HCT116 (cell line): Measurements from ENCODE around the gene KHDRBS1. TPM values are rescaled to one million over a fixed set of nuclear protein-coding genes. Genes with fewer than 3 reads are reported as not detected.

Experiments used
- ATAC-seq: fragments of 200-7000 bp; cut with Tn5 transposase; 2 replicates; pipeline ENCODE4 v1.9.1; 2020; ENCODE audit warnings: mild to moderate bottlenecking, moderate library complexity
- Bru-seq: library from RNA; stranded (reverse); fragments of 400-500 nt; gene quantifications from one replicate; lab custom pipeline; 2021; lab: Mats Ljungman, UMichigan
- BruChase-seq, 2 experiments: library from RNA; stranded (reverse); fragments of 400-500 nt; gene quantifications; one replicate each; lab custom pipeline; 2021; lab: Mats Ljungman, UMichigan
- BruUV-seq: library from RNA; stranded (reverse); fragments of 400-500 nt; replicated peaks from 2 replicates; lab custom pipeline; 2021; lab: Mats Ljungman, UMichigan
- CTCF ChIA-PET: fragments of 300-600 bp; sonication (Branson Sonifier 250); formaldehyde crosslinking; loops from one replicate; lab custom pipeline; 2021; ENCODE audit warnings: antibody characterized with exemption; lab: Charles Lee
- POLR2A ChIA-PET: fragments of 300-600, 350-600 bp; sonication (Branson Sonifier 250); formaldehyde crosslinking; loops from one replicate; lab custom pipeline; 2021; ENCODE audit warnings: antibody characterized with exemption; lab: Charles Lee
- RAD21 ChIA-PET, 2 experiments: fragments of 300-600 bp; sonication (Branson Sonifier 250); formaldehyde crosslinking; loops; one replicate each; lab custom pipeline; 2023; ENCODE audit warnings: low total read pairs in 2 of 2; ENCODE audit not compliant: uncharacterized antibody in 2 of 2, unreplicated experiment in 2 of 2, low non-redundant PET in 1 of 2; lab: Charles Lee
- DNase-seq: peaks from one replicate; pipeline ENCODE4 v3.0.0-alpha.2; 2010; ENCODE audit warnings: low read depth, low spot score
- H2AFZ ChIP-seq: fragments of 200-600 bp; shearing (Covaris generic), sonication (generic); 2 replicates; pipeline ENCODE4 v1.6.1; 2017; ENCODE audit warnings: low read depth, mixed run types, mixed read lengths, antibody characterized with exemption, low read length; ENCODE audit not compliant: poor library complexity, severe bottlenecking
- H3K27ac ChIP-seq: 2 replicates; pipeline ENCODE4 v1.5.1; 2012; ENCODE audit warnings: low read depth, low read length
- H3K27me3 ChIP-seq: fragments of 200-600 bp; sonication (generic); 2 replicates; pipeline ENCODE4 v1.6.1; 2016; ENCODE audit warnings: mixed run types, low read length, mixed read lengths; ENCODE audit not compliant: insufficient read depth
- H3K36me3 ChIP-seq, 2 experiments: fragments of 200-500 bp in 1 of 2; fragments of 200-600 bp in 1 of 2; sonication (Bioruptor generic) in 1 of 2; sonication (generic) in 1 of 2; 2 replicates each; pipeline versions ENCODE4 v1.5.1 to v1.6.1; 2014 to 2016; ENCODE audit warnings: low read length in 2 of 2, inconsistent platforms in 1 of 2, mixed read lengths in 1 of 2, mixed run types in 1 of 2; ENCODE audit not compliant: insufficient read depth in 2 of 2, control insufficient read depth in 1 of 2
- H3K4me1 ChIP-seq, 2 experiments: fragments of 200-600 bp in 1 of 2; sonication (generic) in 1 of 2; 2 replicates each; pipeline versions ENCODE4 v1.5.1 to v1.6.1; 2012 to 2017; ENCODE audit warnings: low read length in 2 of 2, inconsistent platforms in 1 of 2, mild to moderate bottlenecking in 1 of 2, mixed read lengths in 1 of 2, mixed run types in 1 of 2, moderate library complexity in 1 of 2; ENCODE audit not compliant: insufficient read depth in 2 of 2, control insufficient read depth in 1 of 2
- H3K4me2 ChIP-seq: fragments of 200-600 bp; sonication (generic); 2 replicates; pipeline ENCODE4 v1.6.1; 2017; ENCODE audit warnings: mixed run types, low read length, mixed read lengths
- H3K4me3 ChIP-seq, 2 experiments: fragments of 200-600 bp in 1 of 2; sonication (generic) in 1 of 2; replicated peaks in 1 of 2; 2 replicates each; pipeline ENCODE4 v1.5.1; 2011 to 2016; ENCODE audit warnings: low read length in 2 of 2, control low read depth in 1 of 2, low read depth in 1 of 2, mild to moderate bottlenecking in 1 of 2, mixed read lengths in 1 of 2, mixed run types in 1 of 2
- H3K79me2 ChIP-seq: fragments of 200-600 bp; sonication (generic); 2 replicates; pipeline ENCODE4 v1.6.1; 2017; ENCODE audit warnings: mild to moderate bottlenecking, mixed run types, low read length, moderate library complexity, mixed read lengths; ENCODE audit not compliant: insufficient read depth
- H3K9ac ChIP-seq: fragments of 200-600 bp; sonication (generic); 2 replicates; pipeline ENCODE4 v1.6.1; 2016; ENCODE audit warnings: low read length, mixed read lengths
- H3K9me2 ChIP-seq: fragments of 200-600 bp; sonication (generic), shearing (Covaris generic); 2 replicates; pipeline ENCODE4 v1.6.1; 2017; ENCODE audit warnings: mixed run types, mild to moderate bottlenecking, moderate library complexity; ENCODE audit not compliant: insufficient read depth
- H3K9me3 ChIP-seq, 2 experiments: fragments of 200-500 bp in 1 of 2; fragments of 200-600 bp in 1 of 2; sonication (Bioruptor generic) in 1 of 2; sonication (generic) in 1 of 2; 2 replicates each; pipeline ENCODE4 v1.6.1; 2014 to 2017; ENCODE audit warnings: low read length in 2 of 2, mixed read lengths in 2 of 2, inconsistent platforms in 1 of 2, low read depth in 1 of 2, mild to moderate bottlenecking in 1 of 2, mixed run types in 1 of 2, moderate library complexity in 1 of 2; ENCODE audit not compliant: control insufficient read depth in 1 of 2, insufficient read depth in 1 of 2
- H4K20me1 ChIP-seq: fragments of 200-600 bp; sonication (generic), shearing (Covaris generic); 2 replicates; pipeline ENCODE4 v1.6.1; 2017; ENCODE audit warnings: mixed run types, mild to moderate bottlenecking, moderate library complexity; ENCODE audit not compliant: insufficient read depth
- ATF3 ChIP-seq: IDR thresholded peaks from 2 replicates; pipeline ENCODE4 v1.6.1; 2012
- CBX3 ChIP-seq: IDR thresholded peaks from 2 replicates; pipeline ENCODE4 v1.6.1; 2012; ENCODE audit warnings: low read depth
- CTCF ChIP-seq, 3 experiments: fragments of 200-600 bp in 1 of 3; sonication (generic) in 1 of 3; IDR thresholded peaks in 2 of 3; conservative IDR thresholded peaks in 1 of 3; 2 replicates each; pipeline ENCODE4 v1.5.1; 2012 to 2017; ENCODE audit warnings: low read depth in 2 of 3, low read length in 2 of 3, antibody characterized with exemption in 1 of 3, borderline replicate concordance in 1 of 3, control low read depth in 1 of 3, mild to moderate bottlenecking in 1 of 3, mixed read lengths in 1 of 3, mixed run types in 1 of 3, moderate library complexity in 1 of 3; ENCODE audit not compliant: insufficient read depth in 1 of 3
- EGR1 ChIP-seq: IDR thresholded peaks from 2 replicates; pipeline ENCODE4 v1.6.1; 2012; ENCODE audit warnings: low read depth
- ELF1 ChIP-seq: IDR thresholded peaks from 2 replicates; pipeline ENCODE4 v1.6.1; 2012; ENCODE audit warnings: low read depth, borderline replicate concordance
- EZH2 ChIP-seq: fragments of 200-600 bp; sonication (generic); IDR thresholded peaks from 2 replicates; pipeline ENCODE4 v1.6.1; 2017; ENCODE audit warnings: antibody characterized with exemption, mixed run types
- FOSL1 ChIP-seq: IDR thresholded peaks from 2 replicates; pipeline ENCODE4 v1.6.1; 2012; ENCODE audit warnings: low read depth
- JUND ChIP-seq: IDR thresholded peaks from 2 replicates; pipeline ENCODE4 v1.6.1; 2012
- POLR2A ChIP-seq: IDR thresholded peaks from 2 replicates; pipeline ENCODE4 v1.7.0; 2011; ENCODE audit warnings: borderline replicate concordance; ENCODE audit not compliant: insufficient read depth, insufficient read length; ENCODE audit errors: extremely low read depth
- RAD21 ChIP-seq: IDR thresholded peaks from 2 replicates; pipeline ENCODE4 v1.6.1; 2012; ENCODE audit warnings: low read depth, mild to moderate bottlenecking
- TCF7L2 ChIP-seq: IDR thresholded peaks from 2 replicates; pipeline ENCODE4 v1.7.0; 2011; ENCODE audit warnings: borderline replicate concordance, inconsistent platforms; ENCODE audit not compliant: insufficient read depth, insufficient read length; ENCODE audit errors: extremely low read depth
- YY1 ChIP-seq: IDR thresholded peaks from 2 replicates; pipeline ENCODE4 v1.6.1; 2011; ENCODE audit warnings: low read length, low read depth, moderate library complexity, mild to moderate bottlenecking; ENCODE audit not compliant: insufficient replicate concordance; ENCODE audit errors: extremely low read depth
- ZBTB33 ChIP-seq: IDR thresholded peaks from 2 replicates; pipeline ENCODE4 v1.6.1; 2011; ENCODE audit warnings: mild to moderate bottlenecking, low read length, moderate library complexity; ENCODE audit not compliant: insufficient replicate concordance; ENCODE audit errors: extremely low read depth
- ZFX ChIP-seq: fragments of 450-650 bp; IDR thresholded peaks from 2 replicates; pipeline ENCODE4 v1.6.1; 2017
- ZNF274 ChIP-seq: fragments of 200-500 bp; sonication (Bioruptor generic); IDR thresholded peaks from 2 replicates; pipeline ENCODE4 v1.6.1; 2014; ENCODE audit warnings: mild to moderate bottlenecking, low read depth, low read length, inconsistent platforms
- intact Hi-C: fragments of 100-400 bp; cut with micrococcal nuclease; formaldehyde crosslinking; loops from 2 replicates; pipeline ENCODE4 v1.10.0; 2022
- long read RNA-seq: library from polyadenylated mRNA; unstranded; transcript quantifications from one replicate; pipeline ENCODE4 v2.0.0, GENCODE V29; 2021; ENCODE audit not compliant: unreplicated experiment
- polyA plus RNA-seq: library from polyadenylated mRNA; unstranded; fragments of >200 nt; gene quantifications from 2 replicates; pipeline ENCODE4 v1.2.1, GENCODE V29; 2012; ENCODE audit warnings: missing spikeins
- total RNA-seq: library from RNA; stranded (reverse); gene quantifications from one replicate; pipeline ENCODE4 v1.2.1, GENCODE V29; 2021; ENCODE audit not compliant: unreplicated experiment
- TF ChIP-seq, protein P1 (sequence below): IDR thresholded peaks from 2 replicates; pipeline ENCODE4 v1.6.1; 2012; ENCODE audit warnings: low read depth

The KHDRBS1 gene
- 215 TPM for total RNA-seq
- 104 and 129 TPM in 2 replicates for polyA plus RNA-seq
- Bru-seq, nascent RNA = percentile 95 among the genes with signal in this experiment
- BruChase-seq, experiment 1, labeled RNA remaining after a 6-hour chase = percentile 97 among the genes with signal in this experiment
- percentile 93 among the genes with signal in this experiment for BruChase-seq, experiment 2, labeled RNA remaining after a 2-hour chase
- long read RNA-seq, transcript KHDRBS1-204 (8 exons, 1,215 nt) = minor isoform, 16 of 839 reads
- long read RNA-seq, transcript KHDRBS1-202 (9 exons, 2,757 nt) = major isoform, 759 of 839 reads
- long read RNA-seq, partial matches to known transcripts = 22 of 839 reads
- long read RNA-seq, other reads (novel, unspliced or antisense) = 40 of 839 reads

DNA sequence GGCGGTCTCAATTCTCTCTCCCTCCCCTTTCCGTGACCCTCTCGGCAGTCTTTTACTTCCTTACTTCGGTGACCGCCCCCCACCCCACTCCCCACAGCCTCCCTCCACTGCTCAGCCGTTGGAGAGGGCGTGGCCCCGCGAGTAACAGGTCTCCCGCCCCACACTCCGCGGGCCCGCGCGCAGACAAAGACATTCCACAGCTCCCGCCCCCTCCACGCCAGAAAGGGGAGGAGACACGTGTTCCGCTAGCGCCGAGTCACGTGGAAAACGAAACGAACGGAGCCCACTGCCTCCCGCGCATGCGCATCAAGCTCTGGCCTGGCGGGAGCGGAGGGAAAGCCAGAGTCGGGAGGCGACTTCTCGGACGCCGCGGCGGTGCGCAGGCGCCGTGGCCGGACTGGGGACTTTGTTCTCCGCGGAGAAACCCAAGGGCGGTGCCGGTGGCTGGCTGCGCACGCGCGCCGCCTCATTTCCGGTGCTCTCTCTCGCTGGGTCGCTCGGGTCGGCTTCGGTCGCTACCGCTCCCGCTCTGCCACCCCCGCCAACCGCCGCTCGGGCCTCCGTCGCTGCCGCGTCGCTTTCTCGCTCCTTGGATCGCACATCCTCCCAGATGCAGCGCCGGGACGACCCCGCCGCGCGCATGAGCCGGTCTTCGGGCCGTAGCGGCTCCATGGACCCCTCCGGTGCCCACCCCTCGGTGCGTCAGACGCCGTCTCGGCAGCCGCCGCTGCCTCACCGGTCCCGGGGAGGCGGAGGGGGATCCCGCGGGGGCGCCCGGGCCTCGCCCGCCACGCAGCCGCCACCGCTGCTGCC lies at the start of gene KHDRBS1:
KHDRBS1 (plus strand) TSS at position 483 of the 813 bp plus-strand sequence; CDS start at position 611, 128 bp downstream.
- intact Hi-C loops = no loop called here
- RAD21 ChIA-PET = no interaction called here
- no peaks in the 10 kb centered on the region for H3K9me2 ChIP-seq
- peaks cover 9 to 14% of the 10 kb centered on the region in 2 experiments; a peak in 2 of 4 replicates for H3K36me3 ChIP-seq
- ATAC-seq = peak; percentile 88
- no peaks in the 10 kb centered on the region for H3K9me3 ChIP-seq
- H3K4me1 ChIP-seq = peaks cover 16 to 34% of the 10 kb centered on the region in 2 experiments
- CTCF ChIA-PET = interaction anchor here (0.7 to 1.5 kb wide), 5 partner anchors 8 to 50 kb away, joined by 3 to 7 read pairs (median 4); no protein-coding TSS in a partner anchor
- peak within 1 kb of the TSS; percentile 83 for H3K4me2 ChIP-seq
- DNase-seq = peak; percentile 97
- H3K79me2 ChIP-seq = peaks cover 49% of the 10 kb centered on the region
- POLR2A ChIA-PET = interaction anchor here (0.7 to 2.2 kb wide), 9 partner anchors 9 to 224 kb away, joined by 3 to 8 read pairs (median 4); partner anchors contain the start of gene TMEM39B
- peak within 1 kb of the TSS; percentile 18 for H2AFZ ChIP-seq
- no peaks in the 10 kb centered on the region for H3K27me3 ChIP-seq
- peaks cover 31% of the 10 kb centered on the region for H4K20me1 ChIP-seq
- BruUV-seq = no TSS peak
- H3K9ac ChIP-seq = peak within 1 kb of the TSS; percentile 99
- H3K27ac ChIP-seq = peak within 1 kb of the TSS; percentile 98
- peak within 1 kb of the TSS; percentile 96 to 98 for H3K4me3 ChIP-seq
- peak; percentile 80 for TF ChIP-seq EGR1
- TF ChIP-seq EZH2 = no peak
- TF ChIP-seq ELF1 = no peak
- no peak for TF ChIP-seq JUND
- TF ChIP-seq ZNF274 = no peak
- peak; percentile 74; the same call in 1 of the 2 replicates for TF ChIP-seq ZFX
- no peak for TF ChIP-seq ATF3
- TF ChIP-seq RAD21 = no peak
- no peak for TF ChIP-seq TCF7L2
- TF ChIP-seq, protein P1, sequence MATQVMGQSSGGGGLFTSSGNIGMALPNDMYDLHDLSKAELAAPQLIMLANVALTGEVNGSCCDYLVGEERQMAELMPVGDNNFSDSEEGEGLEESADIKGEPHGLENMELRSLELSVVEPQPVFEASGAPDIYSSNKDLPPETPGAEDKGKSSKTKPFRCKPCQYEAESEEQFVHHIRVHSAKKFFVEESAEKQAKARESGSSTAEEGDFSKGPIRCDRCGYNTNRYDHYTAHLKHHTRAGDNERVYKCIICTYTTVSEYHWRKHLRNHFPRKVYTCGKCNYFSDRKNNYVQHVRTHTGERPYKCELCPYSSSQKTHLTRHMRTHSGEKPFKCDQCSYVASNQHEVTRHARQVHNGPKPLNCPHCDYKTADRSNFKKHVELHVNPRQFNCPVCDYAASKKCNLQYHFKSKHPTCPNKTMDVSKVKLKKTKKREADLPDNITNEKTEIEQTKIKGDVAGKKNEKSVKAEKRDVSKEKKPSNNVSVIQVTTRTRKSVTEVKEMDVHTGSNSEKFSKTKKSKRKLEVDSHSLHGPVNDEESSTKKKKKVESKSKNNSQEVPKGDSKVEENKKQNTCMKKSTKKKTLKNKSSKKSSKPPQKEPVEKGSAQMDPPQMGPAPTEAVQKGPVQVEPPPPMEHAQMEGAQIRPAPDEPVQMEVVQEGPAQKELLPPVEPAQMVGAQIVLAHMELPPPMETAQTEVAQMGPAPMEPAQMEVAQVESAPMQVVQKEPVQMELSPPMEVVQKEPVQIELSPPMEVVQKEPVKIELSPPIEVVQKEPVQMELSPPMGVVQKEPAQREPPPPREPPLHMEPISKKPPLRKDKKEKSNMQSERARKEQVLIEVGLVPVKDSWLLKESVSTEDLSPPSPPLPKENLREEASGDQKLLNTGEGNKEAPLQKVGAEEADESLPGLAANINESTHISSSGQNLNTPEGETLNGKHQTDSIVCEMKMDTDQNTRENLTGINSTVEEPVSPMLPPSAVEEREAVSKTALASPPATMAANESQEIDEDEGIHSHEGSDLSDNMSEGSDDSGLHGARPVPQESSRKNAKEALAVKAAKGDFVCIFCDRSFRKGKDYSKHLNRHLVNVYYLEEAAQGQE = no peak
- no peak for TF ChIP-seq ZBTB33
- no peak for TF ChIP-seq FOSL1
- peak; percentile 76 for TF ChIP-seq POLR2A
- no peak for TF ChIP-seq CTCF (IDR thresholded peaks at IDR 0.05 in 2 of 3, conservative IDR thresholded peaks at IDR 0.05 in 1 of 3; ENCODE audit: borderline replicate concordance in 1 of 3, insufficient read depth in 1 of 3, low read depth in 2 of 3, low read length in 2 of 3)
- TF ChIP-seq YY1 = no peak
- TF ChIP-seq CBX3 = no peak
